Right lobe of liver (tissue), 6 donors: ENCODE data around the gene SMARCE1. TPM values are rescaled to one million over a fixed set of nuclear protein-coding genes. Genes with fewer than 3 reads are reported as not detected.
A peak's percentile ranks its signal among the peaks of the same experiment; 100 is the strongest.

ENCODE experiments used
- ATAC-seq, 4 donors: fragments of 200-7000 bp; cut with Tn5 transposase; one replicate each; pipeline ENCODE4 v1.9.1; 2020; ENCODE audit warnings: mild to moderate bottlenecking in 4 of 4, moderate library complexity in 4 of 4
- DNase-seq, 3 donors: peaks; one replicate each; pipeline ENCODE4 v3.0.0-alpha.2; 2020
- H3K27ac ChIP-seq, 3 donors: fragments of 200-600 bp; one replicate each; pipeline ENCODE4 v1.8.0; 2022
- H3K27me3 ChIP-seq, 2 donors: fragments of 200-600 bp; one replicate each; pipeline ENCODE4 v1.8.0; 2022
- H3K36me3 ChIP-seq, 4 donors: fragments of 200-600 bp; sonication (generic) in 1 of 4; one replicate each; pipeline versions ENCODE4 v1.5.1 to v1.8.0; 2017 to 2022; ENCODE audit warnings: control low read depth in 1 of 4
- H3K4me1 ChIP-seq, 4 donors: fragments of 200-600 bp; sonication (generic) in 1 of 4; one replicate each; pipeline versions ENCODE4 v1.5.1 to v1.8.0; 2017 to 2022; ENCODE audit warnings: control low read depth in 1 of 4
- H3K4me3 ChIP-seq, 3 donors: fragments of 200-600 bp; one replicate each; pipeline ENCODE4 v1.8.0; 2022
- H3K9me3 ChIP-seq, 4 donors: fragments of 200-600 bp; sonication (generic) in 1 of 4; one replicate each; pipeline versions ENCODE4 v1.5.1 to v1.8.0; 2017 to 2022; ENCODE audit warnings: control low read depth in 1 of 4
- CTCF ChIP-seq, 4 donors: fragments of 200-600 bp in 3 of 4; fragments of 450-650 bp in 1 of 4; IDR thresholded peaks; one replicate each; pipeline versions ENCODE4 v1.5.1 to v1.8.0; 2016 to 2022; ENCODE audit warnings: antibody characterized with exemption in 4 of 4, mild to moderate bottlenecking in 2 of 4
- POLR2A ChIP-seq: fragments of 450-650 bp; IDR thresholded peaks from one replicate; pipeline ENCODE4 v1.6.1; 2017; ENCODE audit warnings: antibody characterized with exemption, mild to moderate bottlenecking
- WGBS: methylation state at CpG from one replicate; pipeline ENCODE4 v1.1.6; 2018; ENCODE audit warnings: low coverage, low lambda C conversion rate; ENCODE audit not compliant: insufficient coverage; ENCODE audit errors: missing lambda C conversion rate; 5-methylcytosine and 5-hydroxymethylcytosine counted together
- intact Hi-C, 2 donors: fragments of 100-400 bp; cut with DNase I; formaldehyde crosslinking; loops; one replicate each; pipeline versions ENCODE4 v1.11.2 to v1.14.1; 2022
- long read RNA-seq: library from polyadenylated mRNA; unstranded; transcript quantifications from one replicate; pipeline ENCODE4 v2.0.0, GENCODE V29; 2019
- total RNA-seq, 6 experiments: library from RNA; depleted of rRNA in 2 of 6; stranded (reverse); fragments of >200 nt in 2 of 6; fragmentation: NEBNext Ultra II Directional in 3 of 6; extraction: Animal tissue kit (Norgen Biotek cat#: 25700) in 3 of 6; gene quantifications; one replicate each; pipeline versions ENCODE4 v1.1.0 to v1.2.4, GENCODE V29; 2016 to 2023
- donor health status: DM: no; HTN: yes; CAD: no.
- donor health status: DM: no; HTN: no; CAD: no.
- donor health status: DM: no; HTN: no; CAD: no.
- donor health status: DM: no; HTN: yes; CAD: no.
- donor health status: DM: no; HTN: yes; CAD: no.

SMARCE1 gene
- total RNA-seq = 10 to 100 TPM; 28.8 to 47.1 (median 33.5) TPM
- long read RNA-seq, full-length matches to known transcripts = 7 of 12 reads
- long read RNA-seq, partial matches to known transcripts = 4 of 12 reads
- long read RNA-seq, other reads (novel, unspliced or antisense) = 1 of 12 reads

- under 1% methylated on average over 27 of the region's 64 CpGs for WGBS
Observed at GRCh38 chr17:40647624-40648383, at the start of gene SMARCE1. Gene SMARCE1 (minus strand): TSS chr17:40647818. CDS start chr17:40645802, 2,016 bp downstream.

GRCh38 chr17:40697297-40697696, 49.7 kb upstream of the SMARCE1 start:
- no peak for DNase-seq
- Histone ChIP-seq H3K4me3 (no peak overlapping the region), H3K4me1 (peaks cover 0 to 18% (median 8%) of the 10 kb centered on the region in 4 donors), H3K36me3 (no peaks in the 10 kb centered on the region), H3K27ac (peak overlapping the region in 1 of 3 donors; percentile 73), H3K27me3 (no peaks in the 10 kb centered on the region), H3K9me3 (no peaks in the 10 kb centered on the region)
- WGBS = 68% methylated on average over 7 of the region's 7 CpGs
- TF ChIP-seq CTCF (IDR thresholded peaks at IDR 0.05) = no peak
- no peak for TF ChIP-seq POLR2A
- ATAC-seq = no peak
- intact Hi-C loops = no loop called here

More at GRCh38 chr17:40647624-40648383, at the start of gene SMARCE1:
- Histone ChIP-seq H3K27ac (peak within 1 kb of the TSS; percentile 97 to 99 (median 97)), H3K27me3 (no peaks in the 10 kb centered on the region), H3K9me3 (no peaks in the 10 kb centered on the region), H3K4me3 (peak within 1 kb of the TSS; percentile 67 to 80 (median 77)), H3K4me1 (peaks cover 0 to 18% (median 1%) of the 10 kb centered on the region in 4 donors), H3K36me3 (peaks cover 0 to 18% (median 0%) of the 10 kb centered on the region in 4 donors)
- TF ChIP-seq CTCF (IDR thresholded peaks at IDR 0.05) (no peak), POLR2A (peak; percentile 57)
- intact Hi-C loops = no loop called here
- ATAC-seq = peak; percentile 87 to 93 (median 90)
- DNase-seq = peak; percentile 72 to 80 (median 80)

- Histone ChIP-seq H3K4me1 (peaks cover 0 to 18% (median 8%) of the 10 kb centered on the region in 4 donors), H3K9me3 (no peaks in the 10 kb centered on the region), H3K27ac (peak overlapping the region; percentile 34 to 73 (median 53)), H3K27me3 (no peaks in the 10 kb centered on the region), H3K4me3 (peak overlapping the region in 1 of 3 donors; percentile 3), H3K36me3 (no peaks in the 10 kb centered on the region)
- WGBS = 14% methylated on average over 3 of the region's 3 CpGs
- intact Hi-C loops = no loop called here
- no peak for DNase-seq
- TF ChIP-seq CTCF (IDR thresholded peaks at IDR 0.05) = no peak
- ATAC-seq = peak; percentile 32 to 72 (median 70)
Observed at GRCh38 chr17:40696651-40697072, 49.0 kb upstream of the SMARCE1 start.

GRCh38 chr17:40695874-40696472, 48.4 kb upstream of the SMARCE1 start:
- DNase-seq (no peak), ATAC-seq (peak; percentile 66 to 87 (median 85))
- peak overlapping the region in 1 of 3 donors; percentile 3 for H3K4me3 ChIP-seq
- TF ChIP-seq POLR2A (no peak), CTCF (IDR thresholded peaks at IDR 0.05) (no peak)
- H3K4me1 ChIP-seq = peaks cover 0 to 18% (median 8%) of the 10 kb centered on the region in 4 donors
- H3K27ac ChIP-seq = peak overlapping the region; percentile 34 to 73 (median 53)
- no peaks in the 10 kb centered on the region for H3K36me3 ChIP-seq
- H3K27me3 ChIP-seq = no peaks in the 10 kb centered on the region
- H3K9me3 ChIP-seq = no peaks in the 10 kb centered on the region
- intact Hi-C loops = no loop called here
- 68% methylated on average over 6 of the region's 6 CpGs for WGBS
